GM12878 (cell line): ENCODE measurements around the gene CD200R1. TPM values are rescaled to one million over a fixed set of nuclear protein-coding genes. Genes with fewer than 3 reads are reported as not detected.
A peak's percentile ranks its signal among the peaks of the same experiment; 100 is the strongest.

Experiments
- ATAC-seq: fragments of 200-7000 bp; cut with Tn5 transposase; 3 replicates; pipeline ENCODE4 v1.9.1; 2020; ENCODE audit warnings: mild to moderate bottlenecking, moderate library complexity
- BruUV-seq: library from RNA; stranded (reverse); fragments of 400-500 nt; replicated peaks from 2 replicates; lab custom pipeline; 2021; lab: Mats Ljungman, UMichigan
- CTCF ChIA-PET: fragments of 300-600 bp; sonication (Branson Sonifier 250); formaldehyde crosslinking; extraction: SDS; loops from one replicate; lab custom pipeline; 2021; ENCODE audit warnings: inconsistent platforms; lab: Yijun Ruan, JAX
- POLR2A ChIA-PET: fragments of 350-600 bp; formaldehyde crosslinking; extraction: SDS; loops from one replicate; lab custom pipeline; 2021; ENCODE audit warnings: inconsistent platforms; lab: Charles Lee
- RAD21 ChIA-PET: fragments of 300-600 bp; sonication (Branson Sonifier 250); formaldehyde crosslinking; loops from one replicate; lab custom pipeline; 2023; ENCODE audit warnings: antibody characterized with exemption; ENCODE audit not compliant: unreplicated experiment; lab: Charles Lee
- SMC1A ChIA-PET: fragments of 300-600 bp; sonication (Branson Sonifier 250); formaldehyde crosslinking; loops from one replicate; lab custom pipeline; 2023; ENCODE audit not compliant: unreplicated experiment, uncharacterized antibody; lab: Charles Lee
- DNase-seq: peaks from one replicate; pipeline ENCODE4 v3.0.0-alpha.2; 2011; ENCODE audit warnings: low read depth, low spot score
- FAIRE-seq: peaks from 3 replicates; lab custom pipeline; 2011; peaks lifted over from hg19 to GRCh38; lab: Jason Lieb, UNC
- H2AFZ ChIP-seq: 2 replicates; pipeline ENCODE4 v1.6.0; 2011; ENCODE audit warnings: low read depth, low read length, control low read depth; ENCODE audit not compliant: control insufficient read depth
- H3K27ac ChIP-seq: 2 replicates; pipeline ENCODE4 v1.5.1; 2011; ENCODE audit warnings: control low read depth; ENCODE audit not compliant: control insufficient read depth, insufficient read depth
- H3K27me3 ChIP-seq, 2 experiments: replicated peaks in 1 of 2; 2 replicates each; pipeline versions ENCODE4 v1.6.0 to v1.6.1; 2011; ENCODE audit warnings: low read length in 1 of 2; ENCODE audit not compliant: control insufficient read depth in 2 of 2, insufficient read depth in 2 of 2
- H3K36me3 ChIP-seq, 2 experiments: 2 replicates each; pipeline ENCODE4 v1.5.1; 2011; ENCODE audit warnings: low read length in 1 of 2; ENCODE audit not compliant: control insufficient read depth in 2 of 2, insufficient read depth in 2 of 2
- H3K4me1 ChIP-seq: 2 replicates; pipeline ENCODE4 v1.6.1; 2011; ENCODE audit warnings: mild to moderate bottlenecking, low read length, moderate library complexity, mixed read lengths; ENCODE audit not compliant: control insufficient read depth, insufficient read depth
- H3K4me2 ChIP-seq: 2 replicates; pipeline ENCODE4 v1.6.0; 2011; ENCODE audit warnings: control low read depth; ENCODE audit not compliant: control insufficient read depth, insufficient read depth
- H3K4me3 ChIP-seq: fragments of 200-600 bp; sonication (generic); 2 replicates; pipeline ENCODE4 v1.5.1; 2016
- H3K79me2 ChIP-seq: 2 replicates; pipeline ENCODE4 v1.6.0; 2011; ENCODE audit warnings: low read length; ENCODE audit not compliant: control insufficient read depth, insufficient read depth
- H3K9ac ChIP-seq: 2 replicates; pipeline ENCODE4 v1.8.0; 2011; ENCODE audit warnings: low read length, control low read depth, mixed read lengths; ENCODE audit not compliant: control insufficient read depth, insufficient read depth
- H3K9me3 ChIP-seq: replicated peaks from 3 replicates; pipeline ENCODE4 v1.5.1; 2011; ENCODE audit warnings: mild to moderate bottlenecking, low read length; ENCODE audit not compliant: control insufficient read depth, insufficient read depth
- H4K20me1 ChIP-seq: 2 replicates; pipeline ENCODE4 v1.6.0; 2011; ENCODE audit not compliant: control insufficient read depth, insufficient read depth
- CUX1 ChIP-seq: IDR thresholded peaks from 2 replicates; pipeline ENCODE4 v1.6.1; 2012; ENCODE audit warnings: improper control_type of control experiment, low read depth, low read length; ENCODE audit not compliant: insufficient replicate concordance
- MTA2 ChIP-seq: fragments of 450-650 bp; IDR thresholded peaks from 2 replicates; pipeline ENCODE4 v1.6.1; 2016; ENCODE audit warnings: low read depth, mild to moderate bottlenecking, moderate library complexity
- NBN ChIP-seq: fragments of 450-650 bp; IDR thresholded peaks from 2 replicates; pipeline ENCODE4 v1.6.1; 2016
- NFYB ChIP-seq: IDR thresholded peaks from 2 replicates; pipeline ENCODE4 v1.6.1; 2011; ENCODE audit warnings: low read depth, mild to moderate bottlenecking, low read length, improper control_type of control experiment, moderate library complexity; ENCODE audit not compliant: insufficient read depth
- RUNX3 ChIP-seq: IDR thresholded peaks from 2 replicates; pipeline ENCODE4 v1.6.1; 2012; ENCODE audit warnings: low read length, inconsistent platforms
- SPI1 ChIP-seq: IDR thresholded peaks from 2 replicates; pipeline ENCODE4 v1.6.1; 2011; ENCODE audit warnings: low read depth, mild to moderate bottlenecking, low read length, moderate library complexity, borderline replicate concordance; ENCODE audit not compliant: insufficient read depth
- STAT1 ChIP-seq: fragments of 450-650 bp; conservative IDR thresholded peaks from 2 replicates; pipeline ENCODE4 v1.6.1; 2014; ENCODE audit warnings: antibody characterized with exemption, mild to moderate bottlenecking
- TCF7 ChIP-seq: IDR thresholded peaks from 2 replicates; pipeline ENCODE4 v1.6.1; 2014; ENCODE audit warnings: antibody characterized with exemption, borderline replicate concordance
- WGBS: methylation state at CpG from one replicate; pipeline ENCODE4 v1.1.6; 2016; ENCODE audit warnings: low lambda C conversion rate; ENCODE audit not compliant: insufficient replicate concordance, insufficient coverage; ENCODE audit errors: missing lambda C conversion rate; 5-methylcytosine and 5-hydroxymethylcytosine counted together
- in situ Hi-C: fragments of 300-500 bp; cut with MboI; formaldehyde crosslinking; loops from 9 replicates; pipeline ENCODE4 v1.14.3; 2018; ENCODE audit warnings: mixed read lengths
- intact Hi-C: fragments of 100-400 bp; cut with micrococcal nuclease; formaldehyde crosslinking; loops from one replicate; pipeline ENCODE4 v1.14.2; 2022; ENCODE audit not compliant: unreplicated experiment
- polyA plus RNA-seq, 11 experiments: library from polyadenylated mRNA; depleted of rRNA in 4 of 11; unstranded in 6 of 11; stranded (reverse) in 5 of 11; fragments of >200 nt; fragmentation: Nextera tagmentation in 4 of 11; fragmentation: Illumina TruSeq in 1 of 11; extraction: Ambion mirVana in 4 of 11; extraction: Trizol in 1 of 11; gene quantifications; 1 replicate in 1 of 11; 2 replicates in 10 of 11; pipeline versions ENCODE4 v1.2.1 to v1.2.3, GENCODE V29; 2011 to 2016; ENCODE audit warnings: inconsistent platforms in 2 of 11, missing spikeins in 2 of 11, low read depth in 1 of 11
- total RNA-seq, 4 experiments: library from RNA; depleted of rRNA in 3 of 4; stranded (reverse); fragments of >200 nt in 3 of 4; fragmentation: Illumina TruSeq in 1 of 4; extraction: Trizol in 1 of 4; gene quantifications; 2 replicates each; pipeline versions ENCODE4 v1.2.1 to v1.2.3, GENCODE V29; 2013 to 2021
- TF ChIP-seq, protein P1 (sequence below): fragments of 450-650 bp; IDR thresholded peaks from 2 replicates; pipeline ENCODE4 v1.6.1; 2014; ENCODE audit warnings: mild to moderate bottlenecking
- TF ChIP-seq, protein P2 (sequence below): fragments of 450-650 bp; formaldehyde crosslinking; IDR thresholded peaks from 2 replicates; pipeline ENCODE4 v1.4.0; 2020; ENCODE audit warnings: mild to moderate bottlenecking, moderate library complexity

CD200R1 gene
- total and polyA plus RNA-seq, 10 of the 15 experiments (the other 5 are each of a cell fraction or from before 2014, with no cell fraction given), result 0.15 to 1.1 (median 0.88) TPM

- ATAC-seq (peak; percentile 94), DNase-seq (no peak), FAIRE-seq (peak; percentile 65)
- WGBS, result 0% methylated on average over 2 of the region's 2 CpGs
- no TSS peak for BruUV-seq
- CTCF ChIA-PET, result no interaction called here
- POLR2A ChIA-PET, result interaction anchor here (2.3 kb wide), 1 partner anchor 34 kb away, joined by 6 read pairs; no protein-coding TSS in a partner anchor
- Histone ChIP-seq H3K4me3 (0 out of 2 replicates have a peak overlapping the region, but pooled peaks have one; percentile 46), H3K4me2 (peak overlapping the region; percentile 52), H3K27me3 (no peaks in the 10 kb centered on the region), H4K20me1 (no peaks in the 10 kb centered on the region), H3K79me2 (no peaks in the 10 kb centered on the region), H3K9me3 (peaks cover 4% of the 10 kb centered on the region), H3K36me3 (no peaks in the 10 kb centered on the region), H3K27ac (peak overlapping the region; percentile 56), H3K9ac (no peak overlapping the region), H3K4me1 (peaks cover 7% of the 10 kb centered on the region), H2AFZ (no peak overlapping the region)
- SMC1A ChIA-PET, result interaction anchor here (0.8 to 1.1 kb wide), 6 partner anchors 14 to 103 kb away, joined by 3 to 5 read pairs (median 4); no protein-coding TSS in a partner anchor
- intact Hi-C loops, result loop anchor here (5.0 kb wide), 1 partner anchor 99 kb away; no protein-coding TSS in a partner anchor
- RAD21 ChIA-PET, result interaction anchor here (1.0 to 1.2 kb wide), 3 partner anchors 23 to 100 kb away, joined by 3 to 4 read pairs (median 3); no protein-coding TSS in a partner anchor
- in situ Hi-C loops, result no loop called here
- TF ChIP-seq CUX1, result no peak
- 0 out of 2 replicates have a peak, but pooled peaks have one; percentile 13 for TF ChIP-seq RUNX3
- peak; percentile 39; the same call in 1 of the 2 replicates for TF ChIP-seq NBN
- no peak for TF ChIP-seq NFYB
- peak; percentile 59; the same call in 1 of the 2 replicates for TF ChIP-seq SPI1
- TF ChIP-seq, protein P1, sequence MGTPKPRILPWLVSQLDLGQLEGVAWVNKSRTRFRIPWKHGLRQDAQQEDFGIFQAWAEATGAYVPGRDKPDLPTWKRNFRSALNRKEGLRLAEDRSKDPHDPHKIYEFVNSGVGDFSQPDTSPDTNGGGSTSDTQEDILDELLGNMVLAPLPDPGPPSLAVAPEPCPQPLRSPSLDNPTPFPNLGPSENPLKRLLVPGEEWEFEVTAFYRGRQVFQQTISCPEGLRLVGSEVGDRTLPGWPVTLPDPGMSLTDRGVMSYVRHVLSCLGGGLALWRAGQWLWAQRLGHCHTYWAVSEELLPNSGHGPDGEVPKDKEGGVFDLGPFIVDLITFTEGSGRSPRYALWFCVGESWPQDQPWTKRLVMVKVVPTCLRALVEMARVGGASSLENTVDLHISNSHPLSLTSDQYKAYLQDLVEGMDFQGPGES, result no peak
- TF ChIP-seq MTA2, result peak; percentile 76
- peak; percentile 88 for TF ChIP-seq TCF7
- TF ChIP-seq, protein P2, sequence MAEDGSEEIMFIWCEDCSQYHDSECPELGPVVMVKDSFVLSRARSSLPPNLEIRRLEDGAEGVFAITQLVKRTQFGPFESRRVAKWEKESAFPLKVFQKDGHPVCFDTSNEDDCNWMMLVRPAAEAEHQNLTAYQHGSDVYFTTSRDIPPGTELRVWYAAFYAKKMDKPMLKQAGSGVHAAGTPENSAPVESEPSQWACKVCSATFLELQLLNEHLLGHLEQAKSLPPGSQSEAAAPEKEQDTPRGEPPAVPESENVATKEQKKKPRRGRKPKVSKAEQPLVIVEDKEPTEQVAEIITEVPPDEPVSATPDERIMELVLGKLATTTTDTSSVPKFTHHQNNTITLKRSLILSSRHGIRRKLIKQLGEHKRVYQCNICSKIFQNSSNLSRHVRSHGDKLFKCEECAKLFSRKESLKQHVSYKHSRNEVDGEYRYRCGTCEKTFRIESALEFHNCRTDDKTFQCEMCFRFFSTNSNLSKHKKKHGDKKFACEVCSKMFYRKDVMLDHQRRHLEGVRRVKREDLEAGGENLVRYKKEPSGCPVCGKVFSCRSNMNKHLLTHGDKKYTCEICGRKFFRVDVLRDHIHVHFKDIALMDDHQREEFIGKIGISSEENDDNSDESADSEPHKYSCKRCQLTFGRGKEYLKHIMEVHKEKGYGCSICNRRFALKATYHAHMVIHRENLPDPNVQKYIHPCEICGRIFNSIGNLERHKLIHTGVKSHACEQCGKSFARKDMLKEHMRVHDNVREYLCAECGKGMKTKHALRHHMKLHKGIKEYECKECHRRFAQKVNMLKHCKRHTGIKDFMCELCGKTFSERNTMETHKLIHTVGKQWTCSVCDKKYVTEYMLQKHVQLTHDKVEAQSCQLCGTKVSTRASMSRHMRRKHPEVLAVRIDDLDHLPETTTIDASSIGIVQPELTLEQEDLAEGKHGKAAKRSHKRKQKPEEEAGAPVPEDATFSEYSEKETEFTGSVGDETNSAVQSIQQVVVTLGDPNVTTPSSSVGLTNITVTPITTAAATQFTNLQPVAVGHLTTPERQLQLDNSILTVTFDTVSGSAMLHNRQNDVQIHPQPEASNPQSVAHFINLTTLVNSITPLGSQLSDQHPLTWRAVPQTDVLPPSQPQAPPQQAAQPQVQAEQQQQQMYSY, result no peak
- TF ChIP-seq STAT1, result no peak
Measured at GRCh38 chr3:112873632-112874031, 101.3 kb downstream of the CD200R1 start.
